ENCODE data around the gene CALML4. TPM values are rescaled to one million over a fixed set of nuclear protein-coding genes. Genes with fewer than 3 reads are reported as not detected.

CALML4 gene
- total RNA-seq, 1 donor from 2014 or later: 14.8 TPM

- DNase-seq (ENCODE audit: low read depth, low spot score): peak; percentile 72
- H3K27me3 Mint-ChIP-seq (ENCODE audit: low read depth): no peaks in the 10 kb centered on the region
- H3K36me3 Mint-ChIP-seq (ENCODE audit: low read depth): peaks cover under 1% of the 10 kb centered on the region
- TF ChIP-seq CTCF (conservative IDR thresholded peaks at IDR 0.05): peak; percentile 75
- no peaks in the 10 kb centered on the region for H3K9me3 Mint-ChIP-seq
- H3K27ac Mint-ChIP-seq (ENCODE audit: unreplicated experiment): peak overlapping the region; percentile 35
- H3K4me3 Mint-ChIP-seq: no peak overlapping the region
- no peaks in the 10 kb centered on the region for H3K4me1 Mint-ChIP-seq
These were observed 5.9 kb upstream of the CALML4 start for GRCh38 chr15:68210821-68211655.

GRCh38 chr15:68210409-68210756 is 5.3 kb upstream of the CALML4 start:
- Mint-ChIP-seq H3K4me1 (no peaks in the 10 kb centered on the region), H3K27ac (ENCODE audit: unreplicated experiment) (no peak overlapping the region), H3K9me3 (no peaks in the 10 kb centered on the region), H3K36me3 (ENCODE audit: low read depth) (no peaks in the 10 kb centered on the region), H3K27me3 (ENCODE audit: low read depth) (no peaks in the 10 kb centered on the region), H3K4me3 (no peak overlapping the region)
- no peak for TF ChIP-seq CTCF (conservative IDR thresholded peaks at IDR 0.05)
- DNase-seq (ENCODE audit: low read depth, low spot score): no peak

- no peaks in the 10 kb centered on the region for H3K27me3 Mint-ChIP-seq (ENCODE audit: low read depth)
- no peak for DNase-seq (ENCODE audit: low read depth, low spot score)
- H3K4me3 Mint-ChIP-seq: no peak overlapping the region
- no peak for TF ChIP-seq CTCF (conservative IDR thresholded peaks at IDR 0.05)
- no peaks in the 10 kb centered on the region for H3K4me1 Mint-ChIP-seq
- no peaks in the 10 kb centered on the region for H3K9me3 Mint-ChIP-seq
- H3K36me3 Mint-ChIP-seq (ENCODE audit: low read depth): no peaks in the 10 kb centered on the region
- H3K27ac Mint-ChIP-seq (ENCODE audit: unreplicated experiment): no peak overlapping the region
These were observed 4.7 kb upstream of the CALML4 start for GRCh38 chr15:68209735-68210408.

GRCh38 chr15:68209272-68209671 is 4.1 kb upstream of the CALML4 start:
- no peak overlapping the region for H3K4me3 Mint-ChIP-seq
- H3K4me1 Mint-ChIP-seq: no peaks in the 10 kb centered on the region
- no peaks in the 10 kb centered on the region for H3K27me3 Mint-ChIP-seq (ENCODE audit: low read depth)
- no peak for DNase-seq (ENCODE audit: low read depth, low spot score)
- no peak overlapping the region for H3K27ac Mint-ChIP-seq (ENCODE audit: unreplicated experiment)
- H3K36me3 Mint-ChIP-seq (ENCODE audit: low read depth): no peaks in the 10 kb centered on the region
- no peaks in the 10 kb centered on the region for H3K9me3 Mint-ChIP-seq
- no peak for TF ChIP-seq CTCF (conservative IDR thresholded peaks at IDR 0.05)

GRCh38 chr15:68208636-68209240 is 3.6 kb upstream of the CALML4 start:
- H3K36me3 Mint-ChIP-seq (ENCODE audit: low read depth): no peaks in the 10 kb centered on the region
- H3K9me3 Mint-ChIP-seq: no peaks in the 10 kb centered on the region
- TF ChIP-seq CTCF (conservative IDR thresholded peaks at IDR 0.05): no peak
- no peaks in the 10 kb centered on the region for H3K4me1 Mint-ChIP-seq
- no peak overlapping the region for H3K4me3 Mint-ChIP-seq
- no peak for DNase-seq (ENCODE audit: low read depth, low spot score)
- no peak overlapping the region for H3K27ac Mint-ChIP-seq (ENCODE audit: unreplicated experiment)
- H3K27me3 Mint-ChIP-seq (ENCODE audit: low read depth): no peaks in the 10 kb centered on the region

All from neural crest cell (in vitro differentiated cells).